Measurements from ENCODE around the gene TMEM163.
A peak's percentile ranks its signal among the peaks of the same experiment; 100 is the strongest.

Gene TMEM163

DNA sequence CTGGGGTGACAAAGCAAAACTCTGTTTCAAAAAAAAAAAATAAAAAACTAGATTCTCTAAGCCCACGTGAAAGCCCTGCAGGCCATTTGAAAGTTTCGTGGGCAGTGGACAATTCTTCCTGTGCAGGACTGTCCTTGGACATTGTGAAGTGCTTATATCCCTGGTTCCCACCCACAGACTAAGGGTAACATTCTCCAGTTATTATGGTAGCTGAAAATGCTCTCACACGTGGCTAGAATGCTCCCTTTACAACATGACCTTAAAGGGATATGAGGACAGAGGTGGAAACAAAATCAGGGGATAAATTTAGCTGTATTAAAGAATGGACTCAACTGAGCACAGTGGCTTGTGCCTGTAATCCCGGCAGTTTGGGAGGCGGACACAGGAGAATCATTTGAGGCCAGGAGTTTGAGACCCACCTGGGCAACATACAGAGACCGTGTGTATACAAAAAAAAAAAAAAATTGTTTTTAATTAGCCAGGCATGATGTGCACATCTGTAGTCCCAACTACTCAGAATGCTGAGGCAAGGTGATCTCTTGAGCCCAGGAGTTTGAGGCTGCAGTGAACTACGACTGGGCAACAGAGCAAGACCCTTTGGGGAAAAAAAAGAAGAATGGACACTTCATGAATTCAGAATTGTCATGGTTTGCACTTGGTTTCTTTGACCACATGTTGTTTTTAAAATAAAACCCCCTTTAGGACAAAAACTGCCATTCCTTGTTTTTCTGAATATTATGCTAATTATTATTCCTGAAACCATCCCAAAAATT, 297.1 kb downstream of the TMEM163 start:
- Histone ChIP-seq H3K9ac (ENCODE audit: low read length in 2 of 2) (no peak overlapping the region), H3K27me3 (ENCODE audit: control insufficient read depth in 1 of 2, insufficient read depth in 2 of 2, low read length in 2 of 2) (no peaks in the 10 kb centered on the region), H3K4me1 (ENCODE audit: control insufficient read depth, insufficient read depth, low read length) (no peaks in the 10 kb centered on the region), H3K4me3 (ENCODE audit: low read length in 2 of 2) (no peak overlapping the region), H3K36me3 (ENCODE audit: control insufficient read depth in 2 of 2, insufficient read depth in 2 of 2, low read length in 2 of 2) (peaks cover 0 to 6% of the 10 kb centered on the region in 2 donors), H3K27ac (ENCODE audit: low read length) (no peak overlapping the region), H3K9me3 (ENCODE audit: control insufficient read depth in 2 of 2, low read length in 2 of 2) (no peaks in the 10 kb centered on the region)

DNA sequence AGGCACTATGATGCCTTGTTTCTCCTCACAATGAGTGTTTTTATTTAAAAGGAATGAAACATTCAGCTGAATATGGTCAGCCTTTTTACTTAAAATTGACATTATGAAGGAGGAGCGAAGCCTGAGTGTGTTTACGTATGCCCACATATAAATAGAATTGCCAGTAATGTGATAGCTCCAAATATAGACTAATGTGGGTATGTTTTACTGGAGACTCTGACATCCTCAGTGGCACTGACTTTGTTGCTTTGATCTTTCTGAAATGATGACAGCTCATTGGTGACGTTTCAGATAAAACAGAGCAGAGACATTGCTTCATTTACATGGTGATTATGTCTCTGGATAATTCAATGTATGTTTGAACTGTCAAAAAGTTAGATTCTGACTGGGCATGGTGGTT, 297.9 kb downstream of the TMEM163 start:
- no peak overlapping the region for H3K9ac ChIP-seq (ENCODE audit: low read length in 2 of 2)
- H3K4me3 ChIP-seq (ENCODE audit: low read length in 2 of 2), result no peak overlapping the region
- peaks cover 0 to 6% of the 10 kb centered on the region in 2 donors for H3K36me3 ChIP-seq (ENCODE audit: control insufficient read depth in 2 of 2, insufficient read depth in 2 of 2, low read length in 2 of 2)
- no peak overlapping the region for H3K27ac ChIP-seq (ENCODE audit: low read length)
- H3K4me1 ChIP-seq (ENCODE audit: control insufficient read depth, insufficient read depth, low read length), result no peaks in the 10 kb centered on the region
- no peaks in the 10 kb centered on the region for H3K9me3 ChIP-seq (ENCODE audit: control insufficient read depth in 2 of 2, low read length in 2 of 2)
- H3K27me3 ChIP-seq (ENCODE audit: control insufficient read depth in 1 of 2, insufficient read depth in 2 of 2, low read length in 2 of 2), result no peaks in the 10 kb centered on the region

DNA sequence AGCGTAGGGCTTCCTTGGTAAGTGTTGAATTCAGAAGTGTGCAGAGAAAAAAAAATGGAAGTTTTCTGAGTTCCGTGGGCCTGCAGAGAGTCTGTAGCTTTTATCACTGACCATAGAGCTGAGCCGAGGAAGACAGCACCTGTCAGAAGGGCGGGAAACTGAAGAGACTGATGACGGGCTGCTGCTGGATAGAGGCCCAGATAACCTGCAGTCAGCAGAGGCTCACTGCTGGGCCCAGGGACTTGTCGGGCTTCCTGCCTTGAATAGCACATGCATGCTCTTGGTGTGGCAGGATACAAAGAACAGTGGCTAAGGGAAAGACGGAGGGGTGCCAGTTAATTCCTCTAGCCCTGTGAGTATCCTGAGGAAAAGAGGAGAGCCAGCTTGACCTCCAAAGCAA, 298.5 kb downstream of the TMEM163 start:
- H3K4me1 ChIP-seq (ENCODE audit: control insufficient read depth, insufficient read depth, low read length), result no peaks in the 10 kb centered on the region
- H3K9me3 ChIP-seq (ENCODE audit: control insufficient read depth in 2 of 2, low read length in 2 of 2), result no peaks in the 10 kb centered on the region
- no peak overlapping the region for H3K4me3 ChIP-seq (ENCODE audit: low read length in 2 of 2)
- H3K9ac ChIP-seq (ENCODE audit: low read length in 2 of 2), result no peak overlapping the region
- peaks cover 0 to 5% of the 10 kb centered on the region in 2 donors for H3K36me3 ChIP-seq (ENCODE audit: control insufficient read depth in 2 of 2, insufficient read depth in 2 of 2, low read length in 2 of 2)
- no peaks in the 10 kb centered on the region for H3K27me3 ChIP-seq (ENCODE audit: control insufficient read depth in 1 of 2, insufficient read depth in 2 of 2, low read length in 2 of 2)
- no peak overlapping the region for H3K27ac ChIP-seq (ENCODE audit: low read length)

DNA sequence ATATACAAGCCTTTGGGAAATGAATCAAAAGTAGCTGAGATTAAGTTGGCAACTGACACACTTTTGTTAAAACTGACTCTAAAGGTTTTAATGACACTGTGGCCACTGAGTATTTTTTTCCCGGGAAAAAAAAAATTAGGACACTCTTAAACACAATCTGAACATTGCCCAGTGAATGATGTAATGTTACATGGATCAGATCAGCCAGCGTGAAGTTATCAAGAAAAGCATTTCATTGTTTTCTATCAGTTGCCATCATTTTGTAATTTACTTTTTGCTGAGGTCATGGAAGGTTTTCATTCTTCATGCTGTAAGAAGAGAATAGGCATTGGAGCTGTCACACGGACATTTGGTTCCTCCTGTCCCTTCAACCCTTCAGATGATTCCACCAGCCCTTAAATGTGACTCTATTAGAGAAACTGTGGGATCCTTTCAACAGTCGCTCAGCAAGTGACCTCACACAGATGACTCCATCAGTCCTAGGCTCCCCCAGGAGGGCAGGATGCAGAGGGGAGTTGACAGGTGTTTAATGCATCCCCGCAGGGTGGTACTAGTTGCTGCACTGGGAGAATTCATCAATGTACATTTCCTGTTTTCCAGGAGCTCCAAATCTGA, 300.7 kb downstream of the TMEM163 start:
- no peaks in the 10 kb centered on the region for H3K4me1 ChIP-seq (ENCODE audit: control insufficient read depth, insufficient read depth, low read length)
- H3K36me3 ChIP-seq (ENCODE audit: control insufficient read depth in 2 of 2, insufficient read depth in 2 of 2, low read length in 2 of 2), result no peaks in the 10 kb centered on the region
- no peaks in the 10 kb centered on the region for H3K27me3 ChIP-seq (ENCODE audit: control insufficient read depth in 1 of 2, insufficient read depth in 2 of 2, low read length in 2 of 2)
- H3K4me3 ChIP-seq (ENCODE audit: low read length in 2 of 2), result no peak overlapping the region
- no peaks in the 10 kb centered on the region for H3K9me3 ChIP-seq (ENCODE audit: control insufficient read depth in 2 of 2, low read length in 2 of 2)
- H3K9ac ChIP-seq (ENCODE audit: low read length in 2 of 2), result no peak overlapping the region
- no peak overlapping the region for H3K27ac ChIP-seq (ENCODE audit: low read length)

DNA sequence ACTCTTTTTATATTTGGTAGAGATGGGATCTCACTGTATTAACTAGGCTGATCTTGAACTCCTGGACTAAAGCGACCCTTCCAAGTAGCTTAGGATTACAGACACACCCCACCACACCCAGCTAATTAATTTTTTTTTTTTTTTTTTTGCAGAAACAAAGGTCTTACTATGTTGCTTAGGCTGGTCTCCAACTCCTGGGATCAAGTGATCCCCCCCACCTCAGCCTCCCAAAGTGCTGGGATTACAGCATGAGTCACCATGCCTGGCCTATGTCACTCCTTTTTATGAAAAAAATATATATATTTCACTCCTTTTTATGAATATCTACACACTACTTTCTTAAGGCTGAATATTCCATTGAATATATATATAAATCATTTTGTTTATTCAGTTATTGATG, 302.2 kb downstream of the TMEM163 start:
- no peaks in the 10 kb centered on the region for H3K9me3 ChIP-seq (ENCODE audit: control insufficient read depth in 2 of 2, low read length in 2 of 2)

DNA sequence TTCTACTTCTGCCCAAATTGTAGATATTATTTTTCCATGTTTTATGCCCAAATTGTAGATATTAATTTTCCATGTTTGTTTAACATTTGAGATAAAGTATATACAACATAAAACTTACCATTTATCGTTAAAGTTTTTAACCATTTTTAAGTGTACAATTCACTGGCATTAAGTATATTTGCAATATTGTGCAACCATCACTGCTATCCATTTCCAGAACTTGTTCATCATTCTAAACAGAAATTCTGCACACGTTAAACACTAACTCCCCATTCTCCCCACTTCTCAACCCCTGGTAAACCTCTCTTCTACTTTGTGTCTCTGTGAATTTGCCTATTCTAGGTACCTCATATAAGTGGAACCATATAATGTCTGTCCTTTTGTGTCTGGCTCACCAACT, 302.8 kb downstream of the TMEM163 start:
- no peaks in the 10 kb centered on the region for H3K36me3 ChIP-seq (ENCODE audit: control insufficient read depth in 2 of 2, insufficient read depth in 2 of 2, low read length in 2 of 2)
- no peaks in the 10 kb centered on the region for H3K9me3 ChIP-seq (ENCODE audit: control insufficient read depth in 2 of 2, low read length in 2 of 2)
- H3K4me3 ChIP-seq (ENCODE audit: low read length in 2 of 2), result no peak overlapping the region
- no peaks in the 10 kb centered on the region for H3K27me3 ChIP-seq (ENCODE audit: control insufficient read depth in 1 of 2, insufficient read depth in 2 of 2, low read length in 2 of 2)
- no peak overlapping the region for H3K9ac ChIP-seq (ENCODE audit: low read length in 2 of 2)
- no peak overlapping the region for H3K27ac ChIP-seq (ENCODE audit: low read length)
- peaks cover 5% of the 10 kb centered on the region for H3K4me1 ChIP-seq (ENCODE audit: control insufficient read depth, insufficient read depth, low read length)

More for the DNA sequence above, 302.2 kb downstream of the TMEM163 start:
- Histone ChIP-seq H3K27ac (ENCODE audit: low read length) (no peak overlapping the region), H3K4me1 (ENCODE audit: control insufficient read depth, insufficient read depth, low read length) (peaks cover 2% of the 10 kb centered on the region), H3K9ac (ENCODE audit: low read length in 2 of 2) (no peak overlapping the region), H3K27me3 (ENCODE audit: control insufficient read depth in 1 of 2, insufficient read depth in 2 of 2, low read length in 2 of 2) (no peaks in the 10 kb centered on the region), H3K36me3 (ENCODE audit: control insufficient read depth in 2 of 2, insufficient read depth in 2 of 2, low read length in 2 of 2) (no peaks in the 10 kb centered on the region), H3K4me3 (ENCODE audit: low read length in 2 of 2) (no peak overlapping the region)

DNA sequence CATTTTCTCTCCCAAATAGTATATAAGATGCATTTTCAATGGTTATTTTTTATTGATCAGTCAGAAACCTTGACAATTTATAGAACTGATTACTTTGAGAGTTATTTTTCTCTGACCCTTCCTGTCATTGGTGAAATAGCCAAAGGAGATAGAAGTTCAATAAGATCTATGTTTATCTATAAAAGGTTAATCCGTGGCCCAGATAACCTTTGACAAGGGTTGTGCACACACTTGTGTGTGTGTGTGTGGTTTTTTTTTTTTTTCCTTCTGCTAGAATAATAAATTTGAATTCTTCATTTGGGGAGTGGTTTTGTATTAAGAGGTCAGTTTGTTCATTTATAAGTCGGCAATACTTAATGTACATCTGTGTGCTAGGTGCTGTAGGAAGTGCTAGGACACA, 304.9 kb downstream of the TMEM163 start:
- no peak overlapping the region for H3K9ac ChIP-seq (ENCODE audit: low read length in 2 of 2)
- H3K4me1 ChIP-seq (ENCODE audit: control insufficient read depth, insufficient read depth, low read length), result peaks cover 5% of the 10 kb centered on the region
- no peaks in the 10 kb centered on the region for H3K9me3 ChIP-seq (ENCODE audit: control insufficient read depth in 2 of 2, low read length in 2 of 2)
- H3K36me3 ChIP-seq (ENCODE audit: control insufficient read depth in 2 of 2, insufficient read depth in 2 of 2, low read length in 2 of 2), result no peaks in the 10 kb centered on the region
- no peak overlapping the region for H3K4me3 ChIP-seq (ENCODE audit: low read length in 2 of 2)
- no peak overlapping the region for H3K27ac ChIP-seq (ENCODE audit: low read length)
- no peaks in the 10 kb centered on the region for H3K27me3 ChIP-seq (ENCODE audit: control insufficient read depth in 1 of 2, insufficient read depth in 2 of 2, low read length in 2 of 2)

DNA sequence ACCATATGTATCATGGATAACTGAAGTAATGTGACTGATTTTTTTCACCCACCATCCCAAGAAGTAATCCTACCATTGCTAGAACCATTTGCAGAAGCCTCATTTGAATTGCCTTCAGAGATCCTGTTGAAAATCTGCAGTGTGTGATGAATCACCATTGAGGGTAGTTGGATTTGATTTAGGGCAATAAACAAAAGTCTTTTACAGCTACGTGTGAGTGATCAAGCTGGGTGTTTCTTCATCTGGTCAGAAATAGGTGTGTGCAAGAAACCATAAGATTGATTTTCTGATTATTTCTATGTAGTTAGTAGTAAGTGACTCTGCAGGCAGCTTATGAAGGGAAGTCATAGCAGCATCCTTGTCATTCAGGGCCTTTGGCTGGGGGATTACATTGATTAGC, 305.4 kb downstream of the TMEM163 start:
- Histone ChIP-seq H3K27ac (ENCODE audit: low read length) (no peak overlapping the region), H3K27me3 (ENCODE audit: control insufficient read depth in 1 of 2, insufficient read depth in 2 of 2, low read length in 2 of 2) (no peaks in the 10 kb centered on the region), H3K4me1 (ENCODE audit: control insufficient read depth, insufficient read depth, low read length) (peaks cover 5% of the 10 kb centered on the region), H3K4me3 (ENCODE audit: low read length in 2 of 2) (no peak overlapping the region), H3K9ac (ENCODE audit: low read length in 2 of 2) (no peak overlapping the region), H3K9me3 (ENCODE audit: control insufficient read depth in 2 of 2, low read length in 2 of 2) (no peaks in the 10 kb centered on the region), H3K36me3 (ENCODE audit: control insufficient read depth in 2 of 2, insufficient read depth in 2 of 2, low read length in 2 of 2) (no peaks in the 10 kb centered on the region)

DNA sequence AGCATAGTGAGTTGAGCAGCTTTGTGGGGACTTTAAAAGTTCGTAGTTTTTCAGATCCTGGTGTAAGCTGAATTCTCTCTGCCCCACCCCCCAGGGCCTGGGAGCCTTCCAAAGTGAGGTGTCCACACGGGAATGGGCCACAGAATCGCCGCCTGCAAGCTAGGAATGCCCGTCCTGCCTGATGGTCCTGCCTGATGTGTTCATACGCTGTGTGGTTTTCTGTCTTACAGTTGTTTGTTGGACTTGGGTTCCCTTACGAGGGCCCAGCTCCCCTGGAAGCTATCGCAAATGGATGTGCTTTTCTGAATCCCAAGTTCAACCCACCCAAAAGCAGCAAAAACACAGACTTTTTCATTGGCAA, 306.2 kb downstream of the TMEM163 start:
- no peak overlapping the region for H3K4me3 ChIP-seq (ENCODE audit: low read length in 2 of 2)

DNA sequence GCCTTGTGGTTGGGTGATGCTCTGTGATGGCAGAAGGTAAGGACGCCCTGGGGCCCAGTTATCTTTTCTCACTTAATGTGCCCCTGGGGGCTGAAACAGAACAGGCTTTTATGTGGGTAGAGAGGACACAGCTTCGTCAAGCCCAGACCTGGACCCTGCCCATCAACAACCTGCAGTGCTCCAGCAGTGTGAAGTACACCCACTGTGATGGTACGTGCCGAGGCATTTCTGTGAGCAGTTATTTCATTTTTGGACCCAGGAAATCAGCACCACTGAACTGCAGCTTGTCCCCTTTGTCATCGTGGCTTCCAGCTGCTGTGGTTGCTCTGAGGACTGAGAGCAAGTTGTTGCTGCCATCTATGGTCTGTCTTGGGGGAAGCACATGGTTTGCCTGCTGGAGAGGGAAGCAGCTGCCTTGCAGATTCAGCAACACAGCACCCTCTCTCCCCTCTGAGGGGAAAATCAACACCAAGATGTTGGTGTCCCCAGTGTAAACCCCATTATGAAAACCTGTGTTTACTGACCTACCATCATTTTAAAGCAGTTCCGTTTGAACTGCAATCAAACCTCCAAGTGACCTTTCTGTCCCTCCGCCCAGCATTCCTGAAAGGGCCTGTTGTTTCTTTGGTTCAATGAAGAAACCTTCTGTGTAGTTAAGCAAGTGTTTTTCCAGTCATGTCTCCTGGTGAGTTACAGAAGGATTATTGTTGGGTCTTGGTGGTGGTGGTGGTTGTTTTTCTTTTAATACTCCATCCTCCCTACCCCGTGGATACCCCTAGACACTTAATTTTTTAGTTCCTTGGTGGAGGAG, 306.8 kb downstream of the TMEM163 start:
- Histone ChIP-seq H3K4me1 (ENCODE audit: control insufficient read depth, insufficient read depth, low read length) (peaks cover 5% of the 10 kb centered on the region), H3K4me3 (ENCODE audit: low read length in 2 of 2) (peak overlapping the region in 1 of 2 donors; percentile 22), H3K36me3 (ENCODE audit: control insufficient read depth in 2 of 2, insufficient read depth in 2 of 2, low read length in 2 of 2) (no peaks in the 10 kb centered on the region), H3K27ac (ENCODE audit: low read length) (no peak overlapping the region), H3K27me3 (ENCODE audit: control insufficient read depth in 1 of 2, insufficient read depth in 2 of 2, low read length in 2 of 2) (no peaks in the 10 kb centered on the region), H3K9me3 (ENCODE audit: control insufficient read depth in 2 of 2, low read length in 2 of 2) (no peaks in the 10 kb centered on the region), H3K9ac (ENCODE audit: low read length in 2 of 2) (no peak overlapping the region)

More for the DNA sequence above, 306.2 kb downstream of the TMEM163 start:
- Histone ChIP-seq H3K4me1 (ENCODE audit: control insufficient read depth, insufficient read depth, low read length) (peaks cover 5% of the 10 kb centered on the region), H3K9me3 (ENCODE audit: control insufficient read depth in 2 of 2, low read length in 2 of 2) (no peaks in the 10 kb centered on the region), H3K27ac (ENCODE audit: low read length) (no peak overlapping the region), H3K27me3 (ENCODE audit: control insufficient read depth in 1 of 2, insufficient read depth in 2 of 2, low read length in 2 of 2) (no peaks in the 10 kb centered on the region), H3K36me3 (ENCODE audit: control insufficient read depth in 2 of 2, insufficient read depth in 2 of 2, low read length in 2 of 2) (no peaks in the 10 kb centered on the region), H3K9ac (ENCODE audit: low read length in 2 of 2) (no peak overlapping the region)
